Prostate gland (tissue), 2 donors: ENCODE measurements around the gene ZBTB11.

Experiments used
- POLR2AphosphoS5 ChIP-seq: sonication (generic); formaldehyde crosslinking; IDR thresholded peaks from one replicate; pipeline ENCODE4 v1.6.1; 2017; ENCODE audit warnings: antibody characterized with exemption
- TF ChIP-seq, protein P1 (sequence below), 4 experiments: fragments of 200-600 bp in 2 of 4; fragments of 450-650 bp in 2 of 4; sonication (generic) in 2 of 4; IDR thresholded peaks; 1 replicate in 3 of 4; 2 replicates in 1 of 4; pipeline ENCODE4 v1.5.1; 2016 to 2019; ENCODE audit warnings: antibody characterized with exemption in 4 of 4, mild to moderate bottlenecking in 2 of 4, moderate library complexity in 2 of 4

DNA sequence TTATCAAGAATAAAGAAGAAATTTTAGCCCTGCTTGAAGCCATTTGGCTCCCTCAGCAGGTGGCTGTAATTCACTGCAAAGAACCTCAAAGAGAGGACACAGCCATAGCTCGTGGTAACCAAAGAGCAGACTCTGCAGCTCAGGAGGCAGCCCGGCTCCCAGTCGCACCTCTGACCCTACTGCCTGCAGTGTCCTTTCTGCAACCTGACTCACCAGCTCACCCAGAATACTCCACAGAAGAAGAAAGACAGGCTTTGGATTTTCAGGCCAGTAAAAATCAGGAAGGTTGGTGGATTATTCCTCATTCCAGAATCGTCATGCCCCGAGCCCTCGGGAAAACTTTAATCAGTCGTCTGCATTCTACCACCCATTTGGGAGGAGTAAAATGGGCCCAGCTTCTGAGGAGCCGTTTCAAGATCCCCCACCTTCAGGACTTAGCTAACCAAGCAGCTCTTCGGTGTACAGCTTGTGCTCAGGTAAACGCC lies 38.6 kb downstream of the ZBTB11 start:
- no peak for TF ChIP-seq POLR2AphosphoS5
- TF ChIP-seq, protein P1, sequence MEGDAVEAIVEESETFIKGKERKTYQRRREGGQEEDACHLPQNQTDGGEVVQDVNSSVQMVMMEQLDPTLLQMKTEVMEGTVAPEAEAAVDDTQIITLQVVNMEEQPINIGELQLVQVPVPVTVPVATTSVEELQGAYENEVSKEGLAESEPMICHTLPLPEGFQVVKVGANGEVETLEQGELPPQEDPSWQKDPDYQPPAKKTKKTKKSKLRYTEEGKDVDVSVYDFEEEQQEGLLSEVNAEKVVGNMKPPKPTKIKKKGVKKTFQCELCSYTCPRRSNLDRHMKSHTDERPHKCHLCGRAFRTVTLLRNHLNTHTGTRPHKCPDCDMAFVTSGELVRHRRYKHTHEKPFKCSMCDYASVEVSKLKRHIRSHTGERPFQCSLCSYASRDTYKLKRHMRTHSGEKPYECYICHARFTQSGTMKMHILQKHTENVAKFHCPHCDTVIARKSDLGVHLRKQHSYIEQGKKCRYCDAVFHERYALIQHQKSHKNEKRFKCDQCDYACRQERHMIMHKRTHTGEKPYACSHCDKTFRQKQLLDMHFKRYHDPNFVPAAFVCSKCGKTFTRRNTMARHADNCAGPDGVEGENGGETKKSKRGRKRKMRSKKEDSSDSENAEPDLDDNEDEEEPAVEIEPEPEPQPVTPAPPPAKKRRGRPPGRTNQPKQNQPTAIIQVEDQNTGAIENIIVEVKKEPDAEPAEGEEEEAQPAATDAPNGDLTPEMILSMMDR (IDR thresholded peaks at IDR 0.05): no peak
